Body of pancreas (tissue), 4 donors: Measurements from ENCODE around the gene RAPGEF4.

Experiments
- POLR2A ChIP-seq, 3 donors: fragments of 450-650 bp; IDR thresholded peaks; one replicate each; pipeline ENCODE4 v1.6.1; 2016; ENCODE audit warnings: antibody characterized with exemption in 3 of 3, mild to moderate bottlenecking in 2 of 3
- TF ChIP-seq, protein P1 (sequence below), 7 experiments: fragments of 450-650 bp in 4 of 7; fragments of 200-600 bp in 3 of 7; sonication (generic) in 3 of 7; IDR thresholded peaks; one replicate each; pipeline ENCODE4 v1.5.1; 2016 to 2019; ENCODE audit warnings: antibody characterized with exemption in 7 of 7

DNA sequence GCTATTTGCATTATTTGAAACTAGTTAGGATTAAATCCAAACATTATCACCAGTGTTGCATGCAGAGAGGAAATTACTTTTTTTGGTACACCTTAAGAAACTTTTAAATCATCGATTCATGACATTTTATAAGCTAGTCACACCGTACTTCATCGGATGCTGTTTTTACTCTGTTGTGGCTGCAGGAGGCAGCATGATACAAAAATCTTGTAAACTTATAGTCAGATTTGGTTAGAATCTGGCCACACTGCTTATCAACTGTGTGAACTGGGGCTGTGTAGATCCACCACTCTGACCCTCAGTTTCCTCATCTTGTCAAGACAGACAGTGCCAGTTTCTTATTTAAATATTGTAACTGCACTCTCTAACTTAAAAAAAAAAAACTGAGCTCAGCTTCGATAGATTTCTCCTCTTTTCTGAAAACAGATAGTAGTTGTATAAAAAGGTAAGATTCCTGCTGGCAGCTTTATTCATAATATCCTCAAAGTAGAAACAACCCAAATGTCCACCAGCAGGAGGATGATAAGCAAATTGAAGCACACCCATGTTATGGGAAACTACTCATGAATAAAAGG, 77.8 kb downstream of the RAPGEF4 start:
- TF ChIP-seq POLR2A (IDR thresholded peaks at IDR 0.05) = no peak
- TF ChIP-seq, protein P1, sequence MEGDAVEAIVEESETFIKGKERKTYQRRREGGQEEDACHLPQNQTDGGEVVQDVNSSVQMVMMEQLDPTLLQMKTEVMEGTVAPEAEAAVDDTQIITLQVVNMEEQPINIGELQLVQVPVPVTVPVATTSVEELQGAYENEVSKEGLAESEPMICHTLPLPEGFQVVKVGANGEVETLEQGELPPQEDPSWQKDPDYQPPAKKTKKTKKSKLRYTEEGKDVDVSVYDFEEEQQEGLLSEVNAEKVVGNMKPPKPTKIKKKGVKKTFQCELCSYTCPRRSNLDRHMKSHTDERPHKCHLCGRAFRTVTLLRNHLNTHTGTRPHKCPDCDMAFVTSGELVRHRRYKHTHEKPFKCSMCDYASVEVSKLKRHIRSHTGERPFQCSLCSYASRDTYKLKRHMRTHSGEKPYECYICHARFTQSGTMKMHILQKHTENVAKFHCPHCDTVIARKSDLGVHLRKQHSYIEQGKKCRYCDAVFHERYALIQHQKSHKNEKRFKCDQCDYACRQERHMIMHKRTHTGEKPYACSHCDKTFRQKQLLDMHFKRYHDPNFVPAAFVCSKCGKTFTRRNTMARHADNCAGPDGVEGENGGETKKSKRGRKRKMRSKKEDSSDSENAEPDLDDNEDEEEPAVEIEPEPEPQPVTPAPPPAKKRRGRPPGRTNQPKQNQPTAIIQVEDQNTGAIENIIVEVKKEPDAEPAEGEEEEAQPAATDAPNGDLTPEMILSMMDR (IDR thresholded peaks at IDR 0.05) = peak; percentile 19 to 75 (median 58)
